ENCODE data around the gene PLXNA2. TPM values are rescaled to one million over a fixed set of nuclear protein-coding genes. Genes with fewer than 3 reads are reported as not detected.

PLXNA2 gene
- total and polyA plus RNA-seq, 2 of the 4 experiments (the other 2 are of a cell fraction): 0.72 to 1.1 TPM

DNA sequence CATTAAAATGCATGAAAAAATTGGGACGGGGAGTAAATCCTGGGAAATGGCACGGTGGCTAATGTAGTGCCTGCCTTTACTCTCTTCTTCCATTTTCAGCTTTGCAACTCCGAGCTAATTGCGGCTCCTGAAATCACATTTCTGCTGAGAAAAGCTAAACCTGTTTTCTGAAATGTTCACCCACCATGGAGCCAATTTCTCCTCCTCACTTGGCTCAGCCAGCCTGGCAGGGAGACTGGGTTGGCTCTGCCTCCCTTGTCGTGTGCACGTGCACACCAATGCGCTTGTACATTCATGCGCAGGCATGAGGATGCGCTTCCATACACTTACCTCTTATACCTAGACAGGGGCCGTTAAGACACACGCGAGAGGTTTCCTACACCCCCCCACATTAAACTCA, 165.4 kb downstream of the PLXNA2 start:
- Histone ChIP-seq H4K20me1 (ENCODE audit: insufficient read depth, low read length) (no peaks in the 10 kb centered on the region), H3K9me3 (ENCODE audit: control insufficient read depth, insufficient read depth, low read length) (no peaks in the 10 kb centered on the region), H3K4me1 (ENCODE audit: control insufficient read depth, insufficient read depth, low read length) (no peaks in the 10 kb centered on the region), H3K4ac (ENCODE audit: low read depth, low read length) (no peak overlapping the region), H3K4me3 (ENCODE audit: insufficient read depth, low read depth, low read length) (no peak overlapping the region), H3K27me3 (ENCODE audit: control insufficient read depth, insufficient read depth, low read length) (no peaks in the 10 kb centered on the region), H2AK5ac (ENCODE audit: low read depth, low read length) (no peak overlapping the region), H3K23ac (ENCODE audit: low read depth, low read length) (no peak overlapping the region), H2BK120ac (ENCODE audit: low read depth, low read length) (no peak overlapping the region), H2BK15ac (ENCODE audit: low read depth, low read length) (no peak overlapping the region), H2BK5ac (ENCODE audit: low read depth, low read length, poor library complexity, severe bottlenecking) (no peak overlapping the region), H3K18ac (ENCODE audit: low read depth, low read length) (no peak overlapping the region), H4K91ac (ENCODE audit: insufficient read depth, low read depth, low read length) (no peak overlapping the region), H3K36me3 (ENCODE audit: control insufficient read depth, insufficient read depth, low read length) (no peaks in the 10 kb centered on the region), H2AK9ac (replicated peaks; ENCODE audit: low read depth, low read length, poor library complexity) (peak overlapping the region; percentile 34), H3K4me2 (ENCODE audit: low read depth, low read length) (no peak overlapping the region), H2AFZ (replicated peaks; ENCODE audit: low read length, poor library complexity) (no peak overlapping the region), H3K14ac (replicated peaks; ENCODE audit: low read depth, low read length) (no peak overlapping the region), H4K8ac (ENCODE audit: low read depth in 2 of 2, low read length in 2 of 2) (no peak overlapping the region), H3K79me1 (ENCODE audit: low read depth in 1 of 2, low read length in 2 of 2) (no peaks in the 10 kb centered on the region), H3K9ac (ENCODE audit: low read depth, low read length) (no peak overlapping the region), H3K27ac (ENCODE audit: insufficient read depth, low read length) (no peak overlapping the region), H3K56ac (ENCODE audit: extremely low read depth, insufficient read depth, low read length) (no peak overlapping the region), H2BK20ac (ENCODE audit: low read depth, low read length) (no peak overlapping the region), H4K5ac (ENCODE audit: low read depth, low read length) (no peak overlapping the region), H3K9me1 (ENCODE audit: insufficient read depth, low read length) (no peaks in the 10 kb centered on the region)
- in situ Hi-C loops (cut with MboI; ENCODE audit: low sequenced_read_pairs): no loop called here
- ChIA-PET CTCF (no interaction called here), POLR2A (ENCODE audit: unreplicated experiment) (no interaction called here)
- no peak for TF ChIP-seq SMC3 (IDR thresholded peaks at IDR 0.05; ENCODE audit: low read depth, low read length)
- TF ChIP-seq, protein P1, sequence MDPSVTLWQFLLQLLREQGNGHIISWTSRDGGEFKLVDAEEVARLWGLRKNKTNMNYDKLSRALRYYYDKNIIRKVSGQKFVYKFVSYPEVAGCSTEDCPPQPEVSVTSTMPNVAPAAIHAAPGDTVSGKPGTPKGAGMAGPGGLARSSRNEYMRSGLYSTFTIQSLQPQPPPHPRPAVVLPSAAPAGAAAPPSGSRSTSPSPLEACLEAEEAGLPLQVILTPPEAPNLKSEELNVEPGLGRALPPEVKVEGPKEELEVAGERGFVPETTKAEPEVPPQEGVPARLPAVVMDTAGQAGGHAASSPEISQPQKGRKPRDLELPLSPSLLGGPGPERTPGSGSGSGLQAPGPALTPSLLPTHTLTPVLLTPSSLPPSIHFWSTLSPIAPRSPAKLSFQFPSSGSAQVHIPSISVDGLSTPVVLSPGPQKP (IDR thresholded peaks at IDR 0.05; ENCODE audit: borderline replicate concordance, low read depth, low read length): no peak
- no peak for TF ChIP-seq RAD21 (IDR thresholded peaks at IDR 0.05; ENCODE audit: low read length)
- no peak for TF ChIP-seq POLR2A (IDR thresholded peaks at IDR 0.05; ENCODE audit: low read depth, low read length)
- TF ChIP-seq, protein P2, sequence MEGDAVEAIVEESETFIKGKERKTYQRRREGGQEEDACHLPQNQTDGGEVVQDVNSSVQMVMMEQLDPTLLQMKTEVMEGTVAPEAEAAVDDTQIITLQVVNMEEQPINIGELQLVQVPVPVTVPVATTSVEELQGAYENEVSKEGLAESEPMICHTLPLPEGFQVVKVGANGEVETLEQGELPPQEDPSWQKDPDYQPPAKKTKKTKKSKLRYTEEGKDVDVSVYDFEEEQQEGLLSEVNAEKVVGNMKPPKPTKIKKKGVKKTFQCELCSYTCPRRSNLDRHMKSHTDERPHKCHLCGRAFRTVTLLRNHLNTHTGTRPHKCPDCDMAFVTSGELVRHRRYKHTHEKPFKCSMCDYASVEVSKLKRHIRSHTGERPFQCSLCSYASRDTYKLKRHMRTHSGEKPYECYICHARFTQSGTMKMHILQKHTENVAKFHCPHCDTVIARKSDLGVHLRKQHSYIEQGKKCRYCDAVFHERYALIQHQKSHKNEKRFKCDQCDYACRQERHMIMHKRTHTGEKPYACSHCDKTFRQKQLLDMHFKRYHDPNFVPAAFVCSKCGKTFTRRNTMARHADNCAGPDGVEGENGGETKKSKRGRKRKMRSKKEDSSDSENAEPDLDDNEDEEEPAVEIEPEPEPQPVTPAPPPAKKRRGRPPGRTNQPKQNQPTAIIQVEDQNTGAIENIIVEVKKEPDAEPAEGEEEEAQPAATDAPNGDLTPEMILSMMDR (conservative IDR thresholded peaks at IDR 0.05; ENCODE audit: low read depth, low read length): no peak
- no peak for TF ChIP-seq CEBPB (IDR thresholded peaks at IDR 0.05; ENCODE audit: low read depth, low read length)
- no peak for TF ChIP-seq BHLHE40 (IDR thresholded peaks at IDR 0.05; ENCODE audit: low read depth, low read length)
- no peak for TF ChIP-seq MAZ (IDR thresholded peaks at IDR 0.05; ENCODE audit: borderline replicate concordance, low read depth, low read length)
- no peak for TF ChIP-seq MAFK (IDR thresholded peaks at IDR 0.05; ENCODE audit: low read depth, low read length)
- TF ChIP-seq NFE2L2 (IDR thresholded peaks at IDR 0.05; ENCODE audit: low read depth, low read length): no peak
- TF ChIP-seq RCOR1 (IDR thresholded peaks at IDR 0.05; ENCODE audit: insufficient replicate concordance, low read length): no peak
- TF ChIP-seq MXI1 (IDR thresholded peaks at IDR 0.05; ENCODE audit: borderline replicate concordance, low read depth, low read length): no peak
- TF ChIP-seq, protein P3, sequence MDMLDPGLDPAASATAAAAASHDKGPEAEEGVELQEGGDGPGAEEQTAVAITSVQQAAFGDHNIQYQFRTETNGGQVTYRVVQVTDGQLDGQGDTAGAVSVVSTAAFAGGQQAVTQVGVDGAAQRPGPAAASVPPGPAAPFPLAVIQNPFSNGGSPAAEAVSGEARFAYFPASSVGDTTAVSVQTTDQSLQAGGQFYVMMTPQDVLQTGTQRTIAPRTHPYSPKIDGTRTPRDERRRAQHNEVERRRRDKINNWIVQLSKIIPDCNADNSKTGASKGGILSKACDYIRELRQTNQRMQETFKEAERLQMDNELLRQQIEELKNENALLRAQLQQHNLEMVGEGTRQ (IDR thresholded peaks at IDR 0.05; ENCODE audit: low read depth, low read length): no peak
- no peak for TF ChIP-seq FOS (IDR thresholded peaks at IDR 0.05; ENCODE audit: low read depth, low read length)
- no TSS peak for BruUV-seq (replicated peaks)
- intact Hi-C loops (cut with micrococcal nuclease): no loop called here
- ATAC-seq (ENCODE audit: low read depth) (no peak), DNase-seq (no peak)
- dilution Hi-C loops (cut with HindIII; ENCODE audit: low sequenced_read_pairs, unreplicated experiment): no loop called here
- 91% methylated on average over 6 of the region's 12 CpGs; no CpG with 5 or more reads in 1 of the 2 experiments for WGBS, 2 experiments (ENCODE audit: extremely low coverage in 2 of 2, insufficient read length in 1 of 2)
